ENCODE measurements around the gene PAQR7.

DNA sequence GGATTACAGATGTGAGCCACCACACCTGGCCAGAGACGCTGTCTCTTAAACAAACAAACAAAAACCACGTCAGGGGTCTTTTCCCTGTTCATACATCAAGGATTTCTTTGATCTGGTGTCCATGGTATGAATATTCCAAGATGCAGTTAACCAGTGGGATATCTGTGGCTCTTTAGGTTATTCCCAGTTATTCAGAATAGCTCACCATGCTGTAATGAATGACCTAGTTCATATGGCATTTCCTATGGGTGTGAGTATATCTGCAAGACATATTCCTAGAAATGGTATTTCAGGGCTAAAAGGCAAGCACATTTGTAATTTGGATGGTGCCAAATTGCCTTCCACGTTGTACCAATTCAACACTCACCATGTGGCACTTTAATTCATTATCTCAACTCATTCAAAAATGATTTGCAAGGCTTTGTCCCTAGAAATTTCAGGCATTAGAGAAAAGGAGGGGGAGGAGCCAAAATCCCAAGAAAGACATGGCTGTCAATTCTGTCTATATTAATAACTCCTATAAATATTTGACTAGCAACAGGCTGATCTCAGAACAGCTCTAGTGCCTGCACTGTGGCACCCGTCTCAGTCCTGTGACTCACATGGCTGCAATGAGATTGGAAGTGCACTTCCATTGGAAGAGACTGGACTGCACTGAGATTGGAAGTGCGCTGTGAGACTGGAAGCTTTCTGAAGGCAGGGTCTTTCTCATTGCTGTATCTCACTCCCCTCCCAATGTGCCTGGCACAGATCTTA, 36.7 kb upstream of the PAQR7 start:
- TF ChIP-seq EP300 (IDR thresholded peaks at IDR 0.05; ENCODE audit: borderline replicate concordance) (no peak), CEBPB (IDR thresholded peaks at IDR 0.05) (no peak), YY1 (IDR thresholded peaks at IDR 0.05; ENCODE audit: low read depth) (no peak), TAF1 (IDR thresholded peaks at IDR 0.05; ENCODE audit: low read depth) (no peak), CREB1 (IDR thresholded peaks at IDR 0.05; ENCODE audit: low read depth) (no peak), RAD21 (IDR thresholded peaks at IDR 0.05; ENCODE audit: low read depth) (no peak), NFIC (IDR thresholded peaks at IDR 0.05) (no peak)
- TF ChIP-seq, protein P1, sequence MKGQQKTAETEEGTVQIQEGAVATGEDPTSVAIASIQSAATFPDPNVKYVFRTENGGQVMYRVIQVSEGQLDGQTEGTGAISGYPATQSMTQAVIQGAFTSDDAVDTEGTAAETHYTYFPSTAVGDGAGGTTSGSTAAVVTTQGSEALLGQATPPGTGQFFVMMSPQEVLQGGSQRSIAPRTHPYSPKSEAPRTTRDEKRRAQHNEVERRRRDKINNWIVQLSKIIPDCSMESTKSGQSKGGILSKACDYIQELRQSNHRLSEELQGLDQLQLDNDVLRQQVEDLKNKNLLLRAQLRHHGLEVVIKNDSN (IDR thresholded peaks at IDR 0.05): no peak
